ENCODE data around the gene NBPF1. TPM values are rescaled to one million over a fixed set of nuclear protein-coding genes. Genes with fewer than 3 reads are reported as not detected.
"Not testable (repeated sequence)": the region's sequence is repeated elsewhere in the genome, so short reads cannot be mapped to it uniquely, and the experiment has no call there.

The NBPF1 gene
- polyA plus RNA-seq, 4 donors = 11.7 to 60.6 (median 19.6) TPM

GRCh38 chr1:16512624-16513411, 100.5 kb downstream of the NBPF1 start:
- H3K27me3 ChIP-seq (ENCODE audit: control insufficient read depth in 3 of 3, insufficient read depth in 3 of 3, low read length in 3 of 3); DNase-seq; H3K36me3 ChIP-seq (ENCODE audit: control insufficient read depth in 3 of 3, insufficient read depth in 2 of 3, low read depth in 1 of 3, low read length in 3 of 3); H3K9me3 ChIP-seq (ENCODE audit: control insufficient read depth in 2 of 2, insufficient read depth in 1 of 2, low read depth in 1 of 2, low read length in 1 of 2); H3K4me1 ChIP-seq (ENCODE audit: control insufficient read depth in 3 of 3, insufficient read depth in 2 of 3, low read depth in 1 of 3, low read length in 2 of 3); H3K4me3 ChIP-seq (ENCODE audit: low read depth in 1 of 3, low read length in 3 of 3); FAIRE-seq: not testable (repeated sequence)
- 61 to 73% (median 68%) methylated on average over 12 to 14 of the region's 15 CpGs for WGBS, 3 donors
- peak overlapping the region in 1 of 3 donors; percentile 73 for H3K27ac ChIP-seq (ENCODE audit: low read depth in 1 of 3, low read length in 2 of 3)

Other genes starting within 250 kb of the NBPF1 start
- 10 to 100 TPM; 72.2 to 98.8 (median 79.7) TPM for gene SZRD1, start 246.3 kb downstream of the NBPF1 start, polyA plus RNA-seq
- under 1 TPM in 3 of 4 donors, not detected in 1; 0.18 to 0.27 (median 0.22) TPM for gene SPATA21, start 176.1 kb downstream of the NBPF1 start, polyA plus RNA-seq
- gene NECAP2, start 172.8 kb downstream of the NBPF1 start, polyA plus RNA-seq = 10 to 100 TPM; 36.0 to 43.7 (median 41.4) TPM
- gene RNU1-1, start 99.3 kb downstream of the NBPF1 start, polyA plus RNA-seq = not detected
- not detected for gene RNU1-3, start 53.4 kb upstream of the NBPF1 start, polyA plus RNA-seq
- gene RNU1-4, start 127.0 kb upstream of the NBPF1 start, polyA plus RNA-seq = not detected

Data from small intestine (tissue), 7 donors.